Activated CD4-positive, alpha-beta T cell treated with anti-CD3 and anti-CD28 coated beads, Interleukin-2, Interleukin-4, amounts not matched to agents 100 ng/mL and 50 ng/mL, durations not matched to agents 16 hours and 8 hours (primary cell): ENCODE results near the gene MRAS.

Experiments
- DNase-seq: peaks from one replicate; pipeline ENCODE4 v3.0.0-alpha.2; 2020; ENCODE audit warnings: low spot score

MRAS gene

DNA sequence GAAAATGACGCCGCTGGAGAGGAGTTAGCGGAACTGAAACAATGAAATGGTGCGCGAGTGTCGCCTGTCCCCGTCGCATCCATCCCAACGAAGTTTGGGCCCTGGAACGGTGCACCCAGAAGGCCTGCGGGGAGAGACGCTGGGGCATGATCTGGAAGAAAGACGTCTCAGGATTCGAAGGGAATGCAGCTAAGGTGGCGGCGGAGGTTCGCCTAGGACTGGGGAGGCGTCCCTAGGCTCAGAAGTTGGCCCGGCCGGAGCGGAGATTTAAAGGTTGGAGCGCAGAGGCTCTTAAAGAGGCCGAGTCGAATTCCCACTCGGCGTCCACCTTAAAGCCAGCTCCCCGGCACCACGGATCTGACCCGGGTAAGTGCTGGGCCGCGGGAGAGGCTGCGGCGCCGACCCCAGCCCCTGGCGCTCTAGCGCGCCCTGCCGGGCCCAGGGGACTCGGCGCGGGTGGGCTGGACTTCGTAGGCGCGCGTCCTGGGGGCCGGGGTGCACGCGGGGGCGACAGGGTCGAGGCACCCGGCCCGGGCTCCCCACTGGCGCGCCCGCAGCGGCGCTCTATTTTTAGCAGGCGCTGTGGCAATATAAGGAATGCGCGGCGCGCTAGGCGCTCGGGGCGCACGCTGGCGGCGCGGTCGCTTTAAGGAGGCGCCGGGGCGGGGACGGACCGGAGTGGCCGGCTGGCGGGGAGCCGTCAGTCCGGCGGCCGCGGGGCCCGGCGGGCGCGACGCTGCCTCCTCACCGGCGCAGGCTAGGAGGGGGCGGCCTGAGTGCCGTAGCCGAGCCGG is at the start of gene MRAS:
Gene MRAS, plus strand, starts transcription at position 620 of the 794 bp plus-strand sequence. CDS start 24,305 bp downstream, outside the sequence.
- DNase-seq = peak; percentile 16

DNA sequence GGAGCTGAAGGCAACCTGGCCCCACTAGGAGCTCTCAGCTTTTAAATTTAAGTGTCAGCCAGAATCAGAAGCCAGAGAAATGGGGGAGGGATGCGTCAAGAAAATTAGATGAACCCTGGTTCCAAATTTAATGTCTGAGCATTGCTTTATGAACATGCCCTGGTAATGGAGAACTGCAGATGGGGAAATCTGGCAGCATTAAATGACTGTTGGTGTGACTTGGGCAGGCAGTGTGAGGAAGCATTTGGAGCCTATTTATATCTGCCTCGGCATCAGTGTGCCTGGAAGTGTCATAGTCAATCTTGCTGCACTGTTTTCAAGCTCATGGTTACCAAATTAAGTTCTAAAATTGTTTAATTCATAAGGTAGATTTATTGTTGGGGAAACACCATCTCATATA is 47.7 kb upstream of the MRAS start:
- DNase-seq = no peak

DNA sequence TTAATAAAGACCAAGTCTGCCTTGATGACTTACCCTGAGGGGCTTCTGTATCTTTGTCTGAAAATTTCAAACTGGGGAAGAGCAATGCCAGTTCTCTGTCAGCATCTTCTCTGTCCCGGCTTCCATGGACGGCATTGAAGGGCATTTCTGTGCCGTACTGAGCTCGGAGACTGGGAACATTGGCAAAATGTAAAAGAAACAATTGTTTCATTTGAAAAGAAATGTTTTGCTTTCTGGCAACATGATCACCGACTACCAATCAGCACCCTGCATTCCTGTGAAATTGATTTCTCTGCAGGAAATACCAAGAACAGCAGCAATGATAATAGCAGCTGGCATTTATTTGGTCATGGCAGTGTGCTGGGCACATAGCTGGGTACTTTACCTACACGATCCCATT is 44.9 kb upstream of the MRAS start:
- DNase-seq = no peak

DNA sequence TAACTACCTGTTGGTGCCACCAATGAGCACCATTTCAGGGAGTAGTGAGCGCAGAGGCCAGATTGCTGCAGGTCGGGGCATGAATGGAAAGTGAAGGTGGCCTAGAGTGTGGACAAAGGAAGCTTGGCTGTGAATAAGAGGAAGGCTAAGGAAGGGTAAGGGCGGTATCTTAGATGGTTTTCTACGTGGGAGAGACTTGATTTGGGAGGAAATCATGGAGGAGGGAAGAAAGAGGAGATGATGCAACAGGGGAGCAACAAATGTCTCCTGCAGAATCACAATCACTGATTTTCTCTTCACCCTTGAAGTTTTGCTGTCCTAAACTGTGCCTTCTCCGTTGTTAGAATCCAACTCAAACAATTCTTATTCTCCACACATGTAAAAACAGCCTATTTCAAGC is 40.5 kb upstream of the MRAS start:
- no peak for DNase-seq

DNA sequence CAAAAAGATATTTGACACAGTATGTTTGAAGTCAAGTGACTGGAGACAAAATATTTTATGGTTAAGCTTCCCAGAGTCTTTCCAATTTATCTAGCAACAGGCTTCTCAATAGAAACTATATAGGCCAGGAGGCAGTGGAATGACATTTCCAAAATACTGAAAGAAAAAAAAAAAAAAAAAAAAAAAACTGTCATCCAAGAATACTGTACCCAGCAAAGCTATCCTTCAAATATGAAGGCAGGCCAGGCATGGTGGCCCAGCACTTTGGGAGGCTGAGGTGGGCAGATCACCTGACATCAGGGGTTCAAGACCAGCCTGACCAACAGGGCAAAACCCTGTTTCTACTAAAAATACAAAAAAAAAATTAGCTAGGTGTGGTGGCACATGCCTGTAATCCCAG is 39.6 kb upstream of the MRAS start:
- no peak for DNase-seq

DNA sequence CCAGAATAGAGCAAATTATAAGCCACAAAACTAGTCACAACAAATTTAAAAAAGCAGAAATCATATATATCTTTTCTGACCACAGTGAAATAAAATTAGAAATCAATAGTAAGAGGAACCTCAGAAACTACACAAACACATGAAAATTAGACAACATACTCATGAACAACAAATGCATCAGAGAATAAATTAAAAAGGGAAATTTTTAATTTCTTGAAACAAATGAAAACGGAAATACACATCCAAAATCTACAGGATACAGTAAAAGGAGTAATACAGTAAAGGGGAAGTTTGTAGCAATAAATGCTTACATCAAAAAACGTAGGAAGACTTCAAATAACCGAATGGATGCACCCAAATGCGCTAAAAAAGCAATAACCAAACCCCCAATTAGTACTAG is 37.9 kb upstream of the MRAS start:
- DNase-seq = no peak

DNA sequence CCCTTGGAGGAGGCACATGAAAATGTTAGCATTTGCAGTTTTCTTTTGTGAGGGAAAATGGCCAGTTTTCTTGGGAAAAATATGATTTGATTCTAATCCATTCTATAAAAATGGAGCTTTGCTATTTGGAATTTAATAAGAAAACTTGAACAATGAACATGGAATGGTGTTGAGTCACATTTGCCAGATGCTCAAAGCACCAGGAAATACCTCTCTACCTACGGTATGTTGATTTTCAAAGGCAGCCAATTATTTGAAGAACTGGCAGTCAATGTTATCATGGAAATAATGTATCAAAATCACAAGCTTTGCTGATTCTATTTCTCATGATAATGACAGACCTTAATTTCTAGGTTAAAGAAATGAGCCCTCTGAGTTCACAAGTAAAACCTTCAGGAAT is 33.6 kb upstream of the MRAS start:
- DNase-seq = no peak

DNA sequence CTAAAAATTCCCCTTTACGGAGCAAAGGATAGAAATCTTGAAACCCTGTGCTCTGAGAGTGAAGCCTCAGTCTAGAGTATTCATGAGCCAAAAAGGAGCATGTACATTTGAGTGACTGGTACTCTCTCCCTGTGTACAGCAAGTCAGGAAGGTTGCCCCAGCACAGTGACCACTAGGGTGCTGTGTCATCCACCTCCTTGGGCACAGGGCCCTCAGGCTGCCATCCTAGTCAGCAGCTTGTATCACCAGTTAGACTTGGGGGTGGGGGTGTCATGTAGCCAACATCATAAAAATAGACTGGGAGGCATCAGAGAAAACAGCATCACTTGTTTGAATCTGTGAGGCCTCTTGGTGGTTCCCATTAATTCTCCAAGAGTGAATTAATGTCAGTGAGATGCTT is 30.7 kb upstream of the MRAS start:
- DNase-seq = no peak

DNA sequence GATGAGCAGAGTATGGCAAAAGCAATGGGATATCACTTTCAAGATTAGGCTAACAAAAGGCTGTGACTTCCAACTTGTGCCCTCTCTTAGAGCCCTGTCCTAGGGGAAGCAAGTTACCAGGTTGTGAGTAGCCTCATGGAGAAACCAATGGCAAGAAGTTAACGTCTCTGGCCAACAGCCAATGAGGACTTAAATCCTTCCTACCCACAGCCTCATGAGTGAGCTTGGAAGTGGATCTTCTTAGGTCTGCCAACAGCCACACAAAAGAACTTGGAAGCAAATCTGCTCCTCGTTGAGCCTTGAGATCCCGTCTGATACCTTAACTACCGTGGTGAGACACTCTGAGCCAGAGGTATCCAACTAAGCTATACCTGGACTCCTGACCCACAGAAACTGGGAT is 24.4 kb upstream of the MRAS start:
- DNase-seq = no peak

DNA sequence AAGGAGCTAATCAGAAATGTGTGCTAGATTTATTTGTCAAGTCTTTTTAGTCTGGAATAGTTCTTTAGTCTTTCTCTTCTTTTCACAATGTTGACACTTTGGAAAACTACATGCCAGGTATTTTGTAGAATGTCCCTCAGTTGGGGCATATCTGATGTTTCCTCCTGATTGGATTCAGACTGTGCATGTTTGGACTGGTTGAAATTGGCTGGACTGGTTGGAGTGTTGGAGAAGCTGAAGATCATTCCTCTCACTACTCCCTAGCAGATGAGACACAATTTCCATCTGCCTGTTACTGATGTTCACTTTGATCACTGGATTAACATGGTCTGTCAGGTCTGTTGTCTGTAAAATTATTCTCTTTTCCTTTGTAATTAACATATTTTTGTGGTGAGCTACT is 22.4 kb upstream of the MRAS start:
- no peak for DNase-seq

DNA sequence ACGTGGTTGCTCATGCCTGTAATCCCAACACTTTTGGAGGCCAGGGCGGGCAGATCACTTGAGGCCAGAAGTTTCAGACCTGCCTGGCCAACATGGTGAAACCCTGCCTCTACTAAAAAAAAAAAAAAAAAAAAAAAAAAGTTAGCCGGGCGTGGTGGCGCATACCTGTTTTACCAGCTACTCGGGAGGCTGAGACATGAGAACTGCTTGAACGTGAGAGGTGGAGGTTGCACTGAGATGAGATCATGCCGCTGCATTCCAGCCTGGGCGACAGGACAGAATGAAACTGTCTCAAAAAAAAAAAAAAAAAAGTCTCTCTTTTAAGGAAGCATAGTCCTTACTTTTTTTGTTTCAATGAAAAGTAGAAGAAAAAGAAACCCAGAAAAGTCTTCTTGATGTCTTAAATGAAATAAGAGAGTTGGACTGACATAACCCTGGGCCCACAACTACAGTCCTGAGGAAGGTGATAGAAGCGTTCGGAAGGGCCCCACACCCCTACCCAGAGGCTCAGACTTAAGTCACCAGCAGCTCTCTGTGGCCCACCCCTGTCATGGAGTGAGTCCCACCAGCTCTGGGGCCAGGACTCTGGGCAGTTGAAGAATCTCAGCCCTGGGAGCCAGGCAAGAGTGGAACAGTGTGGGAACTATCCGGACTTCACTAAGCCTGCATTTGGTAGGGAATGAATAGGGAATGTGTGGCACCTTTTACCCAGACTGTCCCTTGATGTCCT is 21.3 kb upstream of the MRAS start:
- DNase-seq = no peak

DNA sequence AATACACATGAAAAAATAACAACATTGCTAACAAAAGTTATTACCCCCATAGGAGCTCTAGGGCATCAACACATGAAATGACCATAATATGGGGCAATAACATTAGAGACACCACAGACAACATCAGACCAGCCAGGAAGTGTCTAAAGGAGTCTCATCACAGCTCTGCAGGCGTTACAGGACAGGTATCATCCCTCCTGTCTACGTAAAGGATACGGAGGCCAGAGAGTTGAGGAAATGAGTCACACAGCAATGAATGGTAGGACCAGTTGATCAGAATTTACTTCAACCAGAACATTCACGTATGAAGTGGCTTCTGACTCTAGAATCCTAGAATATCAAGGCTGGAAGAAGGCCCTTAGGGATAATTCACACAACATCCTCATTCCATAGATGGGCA is 20.5 kb upstream of the MRAS start:
- no peak for DNase-seq

DNA sequence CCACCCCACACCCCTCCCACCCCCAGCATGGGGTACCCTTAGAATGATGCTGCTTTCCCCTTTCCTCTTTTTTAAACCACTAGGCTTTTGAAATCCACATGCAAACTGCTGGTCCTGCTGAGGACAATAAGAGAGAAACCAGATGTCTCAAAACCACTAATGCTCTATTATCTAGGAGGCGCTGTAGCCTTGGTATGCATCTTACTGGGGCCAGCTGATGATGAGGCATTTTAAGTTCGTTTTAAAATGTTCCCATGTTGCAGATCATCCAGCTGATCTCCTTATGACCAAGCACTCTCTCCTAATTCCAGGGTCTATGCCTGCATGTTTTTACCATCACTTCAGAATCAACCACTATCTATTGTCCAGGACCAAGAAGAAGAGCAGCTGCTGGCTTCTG is 20.0 kb upstream of the MRAS start:
- DNase-seq = no peak

DNA sequence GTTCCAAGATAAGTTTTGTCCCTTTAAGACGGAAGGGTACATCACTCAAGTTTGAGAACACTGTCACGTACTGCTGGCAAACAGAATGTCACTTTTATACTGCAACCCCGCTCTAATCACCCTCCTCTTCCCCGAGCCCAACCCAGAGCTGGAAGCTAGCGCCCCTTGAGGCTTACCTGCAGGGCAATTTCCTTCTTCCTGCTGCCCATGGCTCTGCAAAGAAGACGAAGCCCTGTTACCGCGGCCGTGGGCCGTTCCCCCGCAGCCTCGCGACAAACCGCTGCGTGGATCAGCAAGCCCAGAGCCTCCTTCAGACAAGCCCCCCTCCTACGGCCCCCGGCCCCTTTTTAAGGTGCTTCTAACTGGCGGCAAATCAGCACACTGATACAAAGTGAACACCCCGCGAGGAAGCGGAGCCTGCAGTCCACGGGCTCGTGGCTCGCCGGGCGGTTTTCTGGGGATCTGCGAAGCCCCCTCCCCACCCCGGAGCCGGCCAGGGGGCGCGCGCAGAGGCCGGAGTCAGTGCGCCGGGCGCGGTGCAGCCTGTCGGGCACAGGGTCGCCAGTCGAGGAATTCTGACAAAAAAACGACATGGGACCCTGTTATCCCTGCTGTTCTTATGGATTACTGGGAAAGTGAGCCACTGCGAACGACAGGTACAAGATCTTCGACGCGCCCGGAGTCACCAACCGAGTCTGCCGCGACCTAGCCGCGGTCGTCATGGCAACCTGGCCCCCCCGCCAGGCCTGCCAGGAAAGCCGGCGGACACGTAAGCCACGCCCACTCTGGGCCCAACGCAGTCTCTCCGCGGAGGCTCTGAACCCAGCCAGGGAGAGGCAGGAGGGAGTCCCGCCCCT is 19.0 kb upstream of the MRAS start, which contains the start of gene NME9:
Gene NME9, minus strand, starts transcription at position 725 of the 857 bp plus-strand sequence. Its CDS starts 516 bp downstream, at position 209.
- peak; percentile 87 for DNase-seq

DNA sequence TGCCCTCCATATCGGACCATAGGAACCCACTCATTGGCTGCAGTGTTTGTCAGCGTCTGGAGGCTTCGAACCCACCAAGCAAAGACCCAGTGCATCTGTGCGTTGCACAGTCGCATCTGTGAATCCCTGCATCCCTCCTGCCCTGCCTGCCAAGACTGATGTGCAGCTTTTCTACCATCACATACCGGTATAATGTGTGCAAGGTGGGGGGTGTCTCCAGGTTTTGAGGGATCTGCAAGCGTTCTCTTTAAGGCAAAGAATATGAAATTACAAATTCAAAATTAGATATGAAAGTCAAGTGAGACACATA is 18.4 kb upstream of the MRAS start:
- no peak for DNase-seq

DNA sequence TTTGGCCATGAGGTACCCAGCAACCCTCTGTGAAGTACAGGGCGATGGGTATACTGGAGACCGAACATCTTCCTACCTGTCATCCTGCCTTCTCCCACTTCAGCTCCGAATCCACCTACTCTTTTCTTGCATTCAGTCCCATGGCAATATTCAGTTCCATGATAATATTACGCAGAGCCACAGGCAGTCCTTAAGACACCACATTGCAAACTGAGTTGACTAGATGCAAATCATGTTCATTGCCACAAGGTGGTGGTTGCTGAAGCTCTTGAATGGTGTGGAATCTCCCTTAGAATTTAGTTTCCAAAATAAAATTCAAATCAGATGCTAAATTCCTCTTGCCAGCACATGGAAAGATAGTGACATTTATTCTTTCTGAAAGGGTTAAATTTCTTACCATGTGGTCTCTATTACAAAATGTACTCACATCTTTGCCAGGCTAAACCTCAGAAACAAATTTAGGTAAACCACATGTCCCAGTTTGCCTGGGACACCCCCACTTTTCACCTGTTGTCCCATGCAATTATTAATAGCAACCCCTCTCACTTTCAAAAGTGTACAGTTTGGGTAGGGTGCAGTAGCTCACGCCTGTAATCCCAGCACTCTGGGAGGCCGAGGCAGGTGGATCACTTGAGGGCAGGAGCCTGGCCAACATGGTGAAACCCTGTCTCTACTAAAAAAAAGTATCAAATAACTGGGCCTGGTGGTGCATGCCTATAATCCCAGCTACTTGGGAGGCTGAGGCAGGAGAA is 17.1 kb upstream of the MRAS start:
- DNase-seq = no peak

DNA sequence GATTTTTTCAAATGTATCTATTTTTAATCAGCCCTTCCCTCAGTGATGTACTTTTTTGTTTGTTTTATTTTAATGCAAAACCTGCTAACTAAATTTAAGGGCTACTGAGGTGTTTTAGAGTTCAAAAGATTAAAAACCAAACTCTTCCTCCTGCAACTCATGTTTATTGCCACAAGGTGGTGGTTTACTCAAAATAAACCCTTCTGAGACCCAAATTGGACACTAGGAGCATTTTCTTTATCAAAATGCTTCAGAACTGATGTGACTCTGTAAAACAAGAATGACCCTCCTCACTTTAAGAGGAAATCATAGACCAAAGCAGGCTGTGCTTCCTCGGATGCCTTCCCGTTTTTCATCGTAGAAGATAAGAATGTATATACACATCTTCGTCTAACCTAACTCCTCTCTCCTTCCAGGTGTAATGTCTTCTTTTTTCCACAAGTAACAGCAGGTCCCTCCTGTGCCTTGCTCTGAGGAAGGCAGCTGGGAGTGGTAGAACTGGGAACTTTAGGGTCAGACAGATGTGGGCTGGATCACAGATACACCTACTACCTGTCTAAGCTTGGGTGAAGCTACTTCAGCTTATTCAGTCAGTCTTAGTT is 15.8 kb upstream of the MRAS start:
- peak; percentile 24 for DNase-seq

DNA sequence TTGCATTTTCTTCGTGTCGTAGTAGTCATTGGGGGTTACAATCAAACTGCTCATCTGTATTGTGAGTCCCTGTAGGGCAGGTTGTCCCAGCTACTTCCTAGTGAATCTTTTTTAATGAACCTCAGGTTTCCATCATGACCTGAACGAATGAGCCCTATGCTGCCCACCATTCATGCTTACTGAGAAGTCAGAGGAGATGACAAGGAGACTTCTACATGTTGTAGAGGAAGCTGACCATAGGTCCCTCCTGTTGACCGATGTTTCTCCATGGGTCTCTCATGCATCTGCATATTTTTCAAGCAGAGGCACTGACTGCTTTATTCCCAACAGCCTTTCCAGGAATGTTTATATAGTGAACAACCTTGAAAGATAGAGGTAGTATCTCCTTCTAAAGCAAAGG is 13.8 kb upstream of the MRAS start:
- DNase-seq = no peak

DNA sequence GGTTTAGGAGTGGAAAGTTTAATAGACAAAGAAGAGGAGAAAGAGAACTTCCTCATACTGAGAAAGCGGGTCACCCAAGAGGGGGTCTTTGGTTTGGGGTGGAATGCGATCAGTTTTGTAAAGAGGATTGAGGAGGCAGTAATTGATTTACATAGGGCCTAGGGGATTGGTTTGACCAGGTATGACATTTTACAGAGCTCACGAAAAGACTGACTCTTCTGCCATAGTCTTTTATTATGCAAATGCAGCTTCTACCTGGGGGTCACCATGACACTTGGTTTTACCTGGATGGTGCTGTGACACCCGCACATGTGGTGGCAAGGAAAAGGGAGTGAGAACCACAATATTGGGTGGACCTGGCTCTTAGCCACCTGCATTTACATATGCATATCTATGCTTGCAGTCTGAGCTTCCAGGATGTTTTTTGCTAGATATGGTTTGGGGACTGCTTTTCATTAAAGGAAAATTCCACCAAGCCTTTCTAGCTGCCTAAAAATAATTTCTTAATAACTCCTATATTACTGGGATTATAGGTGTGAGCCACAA is 11.9 kb upstream of the MRAS start:
- DNase-seq = no peak

DNA sequence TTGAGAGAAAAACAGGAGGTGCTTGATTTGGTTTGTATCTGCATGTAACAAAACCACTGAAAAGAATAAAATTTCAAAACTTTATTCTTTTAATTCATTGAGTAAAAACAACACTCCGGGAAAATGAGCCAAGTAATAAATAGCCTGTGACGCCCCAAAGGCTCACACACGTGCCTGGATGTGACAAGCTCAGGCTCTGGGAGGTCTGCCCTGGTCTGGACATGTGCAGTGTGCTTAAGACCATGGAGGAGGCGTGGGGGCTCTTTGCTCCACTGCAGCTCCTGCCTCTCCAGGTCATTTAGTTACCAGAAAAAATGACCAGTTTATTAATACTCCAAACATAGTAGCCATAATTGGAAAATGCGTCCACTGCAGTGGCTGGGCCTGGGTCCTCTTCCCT is 10.1 kb upstream of the MRAS start:
- DNase-seq = no peak

DNA sequence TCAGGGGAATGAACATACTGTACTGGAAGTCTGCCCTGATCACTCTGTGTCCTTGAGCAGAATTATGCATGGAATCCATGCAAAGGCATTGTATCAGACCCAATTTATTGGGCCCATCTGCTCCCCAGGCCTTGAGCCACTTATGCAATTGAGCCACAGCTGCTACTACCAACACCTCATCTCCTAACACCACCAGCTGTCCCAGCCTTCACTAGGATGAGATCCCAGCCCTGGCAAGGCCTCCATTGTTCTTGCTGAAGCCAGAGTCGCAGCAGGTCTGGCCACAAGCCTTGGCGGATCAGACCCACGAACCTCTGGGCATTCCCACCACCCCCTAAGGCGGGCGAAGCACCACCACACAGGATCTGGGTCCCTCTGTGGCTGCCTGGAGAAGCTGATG is 9.6 kb upstream of the MRAS start:
- DNase-seq = no peak
